ENCODE results near the gene TMEM213.

The TMEM213 gene

DNA sequence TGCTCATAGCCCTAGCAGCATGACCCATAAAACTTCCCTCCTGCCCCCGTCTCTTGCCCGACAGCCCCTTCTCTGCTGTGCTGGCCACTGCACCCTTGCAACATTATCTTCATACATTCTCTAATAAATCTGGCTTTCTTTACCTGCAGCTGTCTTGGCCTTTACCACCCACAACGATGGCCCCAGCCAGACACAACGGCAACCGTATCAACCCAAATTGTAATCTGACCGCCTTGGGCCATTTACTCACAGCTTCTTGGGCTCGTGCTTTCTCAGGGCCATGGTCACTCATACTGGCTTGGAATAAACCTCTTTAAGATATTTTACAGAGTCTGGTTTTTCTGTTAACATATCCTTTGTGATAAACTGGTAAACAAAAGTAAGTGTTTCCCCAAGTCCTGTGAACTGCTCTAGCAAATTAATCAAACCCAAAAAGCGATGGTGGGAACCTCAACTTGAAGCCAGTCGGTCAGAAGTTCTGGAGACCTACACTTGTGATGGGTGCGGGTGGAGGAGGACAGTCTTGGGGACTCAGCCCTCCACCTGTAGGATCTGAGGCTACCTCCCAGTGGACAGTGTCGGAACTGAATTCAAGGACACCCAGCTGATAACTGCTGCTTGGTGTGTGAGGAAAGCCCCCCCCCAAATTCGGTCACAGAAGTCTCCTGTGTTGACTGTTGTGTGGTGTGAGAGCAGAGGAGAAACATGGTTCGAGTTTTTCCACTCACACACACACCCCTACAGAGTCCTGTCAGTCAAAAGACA is 87.8 kb downstream of the TMEM213 start:
- no peak for DNase-seq
- Mint-ChIP-seq H3K36me3 (ENCODE audit: low read depth) (no peaks in the 10 kb centered on the region), H3K9me3 (no peaks in the 10 kb centered on the region), H3K27me3 (no peaks in the 10 kb centered on the region), H3K4me1 (ENCODE audit: low read depth) (peaks cover 28% of the 10 kb centered on the region), H3K4me3 (no peak overlapping the region), H3K27ac (no peak overlapping the region)

DNA sequence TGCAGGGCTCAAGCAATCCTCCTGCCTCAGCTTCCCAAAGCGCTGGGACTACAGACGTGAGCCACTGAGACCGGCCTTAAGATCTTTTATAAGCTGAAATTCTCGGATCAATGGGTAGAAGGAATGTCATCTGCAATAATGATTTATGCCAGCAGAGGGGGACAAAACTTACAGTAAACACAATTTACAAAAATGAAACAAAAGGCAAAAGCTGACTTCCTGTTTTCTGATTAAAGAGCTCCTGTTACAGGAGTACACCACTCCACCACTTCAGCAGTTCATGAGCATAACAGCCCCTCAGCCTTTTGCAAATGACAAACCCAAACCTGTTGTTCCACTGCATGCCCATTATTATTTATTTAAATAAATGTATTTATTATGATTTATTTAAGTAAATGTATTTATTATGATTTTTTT is 88.7 kb downstream of the TMEM213 start:
- Mint-ChIP-seq H3K27me3 (no peaks in the 10 kb centered on the region), H3K9me3 (no peaks in the 10 kb centered on the region), H3K4me3 (no peak overlapping the region), H3K27ac (peak overlapping the region; percentile 80), H3K36me3 (ENCODE audit: low read depth) (no peaks in the 10 kb centered on the region), H3K4me1 (ENCODE audit: low read depth) (peaks cover 25% of the 10 kb centered on the region)
- DNase-seq: no peak

DNA sequence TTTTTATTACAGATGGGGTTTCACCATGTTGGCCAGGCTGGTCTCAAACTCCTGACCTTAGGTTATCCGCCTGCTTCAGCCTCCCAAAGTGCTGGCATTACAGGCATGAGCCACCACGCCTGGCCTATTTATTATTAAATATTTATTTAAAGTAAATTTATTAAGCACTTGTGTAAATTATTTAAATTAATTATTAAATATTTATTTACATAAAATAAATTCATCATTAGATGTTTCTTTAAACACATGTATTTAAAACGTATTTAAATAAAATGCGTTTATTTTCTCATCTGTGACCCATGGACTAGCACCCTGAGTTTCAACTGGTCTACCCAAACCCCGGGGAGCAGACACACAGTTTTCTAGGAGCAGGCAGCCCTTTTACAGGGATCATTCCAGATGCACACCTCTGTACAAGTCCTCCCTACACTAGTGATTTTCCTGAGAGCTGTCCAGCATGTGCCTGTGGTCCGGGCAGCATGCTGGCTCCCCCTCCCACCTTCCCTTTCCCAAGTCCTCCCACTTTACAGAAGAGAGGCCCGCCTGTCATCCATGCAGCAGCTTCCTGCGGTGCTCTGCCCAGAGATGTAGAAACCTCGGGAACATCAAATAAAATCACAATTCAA is 89.4 kb downstream of the TMEM213 start:
- DNase-seq: no peak
- Mint-ChIP-seq H3K4me1 (ENCODE audit: low read depth) (peaks cover 19% of the 10 kb centered on the region), H3K4me3 (no peak overlapping the region), H3K36me3 (ENCODE audit: low read depth) (no peaks in the 10 kb centered on the region), H3K27ac (no peak overlapping the region), H3K9me3 (no peaks in the 10 kb centered on the region), H3K27me3 (no peaks in the 10 kb centered on the region)

All from activated T-cell treated with anti-CD3 and anti-CD28 coated beads, Interleukin-2, amount 50 U/mL, for 24 hours (primary cell).